Suprapubic skin (tissue), 4 donors: ENCODE results near the gene PRDM11.

Experiments
- CTCF ChIP-seq, 2 donors: fragments of 200-600 bp in 1 of 2; fragments of 450-650 bp in 1 of 2; sonication (generic) in 1 of 2; IDR thresholded peaks; one replicate each; pipeline ENCODE4 v1.5.1; 2016 to 2019; ENCODE audit warnings: antibody characterized with exemption in 2 of 2, mild to moderate bottlenecking in 1 of 2, moderate library complexity in 1 of 2
- EP300 ChIP-seq: sonication (generic); formaldehyde crosslinking; IDR thresholded peaks from one replicate; pipeline ENCODE4 v1.6.1; 2017; ENCODE audit warnings: antibody characterized with exemption
- POLR2A ChIP-seq, 2 donors: fragments of 450-650 bp; IDR thresholded peaks; one replicate each; pipeline ENCODE4 v1.6.1; 2017; ENCODE audit warnings: antibody characterized with exemption in 2 of 2, mild to moderate bottlenecking in 2 of 2, moderate library complexity in 2 of 2
- POLR2AphosphoS5 ChIP-seq, 3 donors: sonication (generic); formaldehyde crosslinking; IDR thresholded peaks; one replicate each; pipeline ENCODE4 v1.6.1; 2017; ENCODE audit warnings: antibody characterized with exemption in 3 of 3

GRCh38 chr11:45229401-45230020 lies 83.1 kb downstream of the PRDM11 start:
- TF ChIP-seq POLR2A (IDR thresholded peaks at IDR 0.05) (no peak), CTCF (IDR thresholded peaks at IDR 0.05) (no peak), EP300 (no peak), POLR2AphosphoS5 (IDR thresholded peaks at IDR 0.05) (no peak)
